ENCODE results near the gene GIT2.

DNA sequence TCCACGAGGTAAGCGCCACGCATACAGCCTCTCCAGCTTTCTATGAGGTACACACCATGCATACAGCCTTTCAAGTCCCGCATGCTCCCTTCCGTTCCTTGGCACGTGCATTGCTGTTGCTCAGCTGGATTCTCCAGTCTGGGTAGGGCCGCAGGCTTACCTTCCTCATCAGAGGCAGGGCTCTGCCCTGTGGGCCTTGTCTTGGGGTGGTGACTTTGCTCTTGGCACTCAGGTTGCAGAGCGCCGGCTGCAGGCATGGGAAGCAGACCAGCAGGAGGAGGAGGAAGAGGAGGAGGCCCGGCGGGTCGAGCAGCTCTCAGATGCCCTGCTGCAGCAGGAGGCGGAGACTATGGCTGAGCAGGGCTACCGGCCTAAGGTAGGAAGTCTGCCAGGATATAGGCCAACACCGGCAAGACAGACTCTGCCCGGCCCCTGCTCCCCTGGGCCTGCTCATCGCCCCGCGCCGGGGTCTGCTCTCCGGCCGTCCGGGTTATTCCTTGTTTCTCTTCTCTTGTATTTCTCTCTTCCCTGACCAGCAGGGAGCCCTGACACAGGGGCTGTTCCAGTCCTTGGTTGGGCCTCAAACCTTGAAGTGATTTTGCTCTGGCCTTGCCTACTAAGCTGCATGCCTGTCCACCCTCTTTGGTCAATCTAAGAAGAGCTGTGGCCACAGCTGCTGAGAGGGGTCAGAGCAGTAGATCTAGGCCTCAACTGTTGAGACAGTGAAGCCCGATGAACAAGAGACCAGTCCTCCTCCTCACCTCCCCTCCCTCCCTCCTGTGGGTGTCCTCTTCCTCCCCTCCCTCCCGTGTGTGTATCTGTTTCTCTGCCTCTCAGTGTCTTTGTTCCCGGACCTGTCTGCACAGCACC, 80.8 kb downstream of the GIT2 start:
- TF ChIP-seq GATA2 (IDR thresholded peaks at IDR 0.05; ENCODE audit: low read depth, low read length) (no peak), GATA3 (IDR thresholded peaks at IDR 0.05; ENCODE audit: low read depth, low read length) (no peak)
